Ishikawa (cell line): Measurements from ENCODE around the gene C16orf92.

Source experiments
- CEBPB ChIP-seq: IDR thresholded peaks from 2 replicates; pipeline ENCODE4 v1.6.1; 2012
- CREB1 ChIP-seq: IDR thresholded peaks from 2 replicates; pipeline ENCODE4 v1.6.1; 2012; ENCODE audit warnings: low read depth
- EGR1 ChIP-seq: IDR thresholded peaks from 2 replicates; pipeline ENCODE4 v1.6.1; 2012
- EP300 ChIP-seq: IDR thresholded peaks from 2 replicates; pipeline ENCODE4 v1.6.1; 2012; ENCODE audit warnings: borderline replicate concordance
- FOXM1 ChIP-seq: IDR thresholded peaks from 2 replicates; pipeline ENCODE4 v1.6.1; 2012; ENCODE audit warnings: low read depth, borderline replicate concordance
- NFIC ChIP-seq: IDR thresholded peaks from 2 replicates; pipeline ENCODE4 v1.6.1; 2012
- RAD21 ChIP-seq: IDR thresholded peaks from 2 replicates; pipeline ENCODE4 v1.6.1; 2012; ENCODE audit warnings: low read depth
- REST ChIP-seq: IDR thresholded peaks from 2 replicates; pipeline ENCODE4 v1.6.1; 2012; ENCODE audit warnings: low read depth, mild to moderate bottlenecking
- TAF1 ChIP-seq: IDR thresholded peaks from 2 replicates; pipeline ENCODE4 v1.6.1; 2012; ENCODE audit warnings: low read depth, mild to moderate bottlenecking
- TCF12 ChIP-seq: IDR thresholded peaks from 2 replicates; pipeline ENCODE4 v1.6.1; 2012; ENCODE audit warnings: low read depth
- TEAD4 ChIP-seq: IDR thresholded peaks from 2 replicates; pipeline ENCODE4 v1.6.1; 2012
- USF1 ChIP-seq: IDR thresholded peaks from 2 replicates; pipeline ENCODE4 v1.6.1; 2012
- YY1 ChIP-seq: IDR thresholded peaks from 2 replicates; pipeline ENCODE4 v1.6.1; 2012; ENCODE audit warnings: low read depth
- TF ChIP-seq, protein P1 (sequence below): IDR thresholded peaks from 2 replicates; pipeline ENCODE4 v1.6.1; 2012

DNA sequence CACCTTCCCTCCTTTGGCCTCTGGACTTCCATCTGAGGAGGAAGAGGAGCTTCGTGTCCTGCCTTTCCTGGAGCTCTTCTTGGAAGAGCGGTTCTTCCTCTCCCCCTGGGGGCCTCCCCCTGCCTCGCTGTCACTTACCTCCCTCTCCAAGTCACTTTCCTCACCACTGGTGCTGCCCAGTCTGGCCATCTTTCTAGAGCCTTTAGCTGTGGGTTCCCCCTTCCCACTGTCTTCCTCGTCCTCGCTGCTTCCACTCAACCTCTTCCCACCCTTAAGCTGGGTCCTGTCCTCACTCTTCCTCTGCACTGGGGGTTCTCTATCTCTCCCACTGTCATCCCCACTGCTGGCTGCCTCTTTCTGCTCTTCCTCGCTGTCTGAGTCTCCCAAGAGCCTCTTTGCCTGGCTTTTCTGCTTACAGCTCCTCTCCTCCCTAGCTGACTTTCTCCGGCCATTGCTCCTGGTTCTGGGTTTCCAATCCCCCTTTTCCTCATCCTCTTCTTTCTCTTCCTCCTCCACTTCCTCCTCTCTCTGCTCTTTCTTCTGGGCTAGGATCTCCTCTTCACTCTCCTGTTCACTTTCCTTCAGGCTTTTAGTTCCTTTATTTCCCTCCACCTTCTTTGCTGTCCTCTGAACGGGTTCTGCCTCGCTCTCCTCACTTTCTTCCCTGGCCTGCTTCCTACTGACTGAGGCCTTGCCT lies 28.9 kb upstream of the C16orf92 start:
- TF ChIP-seq, protein P1, sequence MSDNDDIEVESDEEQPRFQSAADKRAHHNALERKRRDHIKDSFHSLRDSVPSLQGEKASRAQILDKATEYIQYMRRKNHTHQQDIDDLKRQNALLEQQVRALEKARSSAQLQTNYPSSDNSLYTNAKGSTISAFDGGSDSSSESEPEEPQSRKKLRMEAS: no peak
- TF ChIP-seq EP300 (no peak), NFIC (no peak), CREB1 (no peak), YY1 (no peak), TAF1 (no peak), TCF12 (no peak), EGR1 (no peak), REST (no peak), RAD21 (no peak), USF1 (no peak), TEAD4 (no peak), CEBPB (no peak), FOXM1 (no peak)
